GM18499 (cell line): ENCODE results near the gene CDH4.

Experiments
- ATAC-seq: cut with Tn5 transposase; IDR thresholded peaks from one replicate; pipeline ENCODE4 v1.9.1; 2021; ENCODE audit warnings: moderate number of reproducible peaks; ENCODE audit not compliant: insufficient read depth, unreplicated experiment

CDH4 gene

GRCh38 chr20:61882716-61883615, 630.9 kb downstream of the CDH4 start:
- no peak for ATAC-seq

- no peak for ATAC-seq
Observed at GRCh38 chr20:61883857-61884393, 631.9 kb downstream of the CDH4 start.

DNA sequence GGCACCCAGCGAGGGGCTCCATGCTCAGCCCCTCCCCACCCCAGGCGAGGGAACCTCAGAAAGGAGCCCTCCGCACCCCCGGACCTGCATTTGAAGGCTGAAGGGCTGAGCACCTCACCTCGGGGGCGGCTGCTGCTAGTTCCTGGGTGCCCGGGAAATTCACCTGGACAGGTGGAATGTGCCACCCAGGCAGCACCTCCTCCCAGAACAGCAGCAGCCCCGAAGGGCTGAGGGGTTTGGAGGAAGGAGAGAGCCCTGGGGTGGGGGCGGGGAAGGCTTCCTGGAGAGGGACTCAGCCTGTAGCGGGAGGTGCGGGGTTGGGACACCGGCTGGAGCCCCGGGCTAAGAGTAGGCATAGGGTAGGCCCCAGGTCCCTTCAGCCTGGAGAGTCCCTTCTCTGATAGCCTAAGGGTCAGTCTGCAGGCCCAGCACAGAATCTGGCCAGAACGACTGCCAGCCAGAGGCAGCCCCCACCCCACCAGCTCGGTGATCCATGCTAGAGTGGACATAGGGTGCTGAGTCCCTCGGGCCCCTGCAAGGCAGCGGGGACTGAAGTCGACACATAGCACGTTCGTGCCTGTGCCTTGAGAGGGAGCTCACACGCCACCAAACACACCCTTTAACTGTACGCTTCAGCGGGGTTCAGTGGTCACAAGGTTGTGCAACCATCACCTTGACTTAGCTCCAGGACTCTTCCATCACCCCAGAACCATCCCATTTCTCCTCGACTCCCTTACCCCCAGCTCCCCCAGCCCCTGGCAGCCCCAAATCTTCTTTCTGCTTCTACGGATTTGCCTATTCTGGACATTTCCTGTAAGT, 632.7 kb downstream of the CDH4 start:
- ATAC-seq: no peak

DNA sequence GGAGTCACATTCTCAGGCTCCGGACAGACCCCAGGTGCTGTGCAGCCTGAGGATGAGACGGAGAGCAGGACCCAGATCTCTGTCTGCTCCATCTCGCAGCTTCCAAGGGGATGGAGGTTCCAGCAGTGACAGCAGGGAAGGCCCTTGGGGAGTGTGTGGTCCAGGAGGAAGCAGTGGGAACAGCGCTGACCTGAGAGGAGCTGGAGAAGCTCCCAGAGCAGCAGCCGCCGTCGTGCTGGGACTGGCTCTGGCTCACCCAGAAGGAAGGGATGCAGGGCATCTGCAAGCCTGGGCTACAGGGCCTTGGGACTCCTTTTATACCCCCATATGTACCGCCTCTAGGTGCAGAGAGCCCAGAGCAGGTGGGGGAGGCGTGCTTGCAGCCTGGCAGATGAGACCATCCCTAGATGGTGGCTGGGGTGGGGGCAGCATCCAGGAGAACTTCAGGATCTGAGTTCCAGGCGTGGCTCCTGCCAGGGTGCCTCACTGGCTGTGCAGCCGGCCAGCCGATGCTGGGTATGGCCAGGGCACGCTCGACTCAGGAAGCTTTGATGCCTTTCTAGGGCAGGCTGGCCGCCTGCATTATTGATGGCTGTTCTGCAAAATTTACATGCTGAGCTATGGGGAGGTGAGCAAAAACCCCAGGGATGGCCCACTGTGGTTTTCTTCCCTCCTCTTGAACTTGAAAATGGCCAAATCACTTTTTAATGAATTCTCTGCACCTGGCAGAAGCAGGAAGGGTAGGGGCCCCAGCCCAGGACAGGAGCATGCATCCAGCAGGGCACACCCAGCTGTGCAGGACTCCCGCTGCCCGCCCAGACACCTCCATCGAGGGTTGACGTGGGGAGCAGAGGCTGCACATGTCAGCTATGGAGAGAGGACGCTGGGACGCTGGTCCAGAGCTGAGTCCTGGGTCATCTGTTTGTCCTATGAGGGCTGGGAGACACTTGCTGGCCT, 634.0 kb downstream of the CDH4 start:
- ATAC-seq: no peak

DNA sequence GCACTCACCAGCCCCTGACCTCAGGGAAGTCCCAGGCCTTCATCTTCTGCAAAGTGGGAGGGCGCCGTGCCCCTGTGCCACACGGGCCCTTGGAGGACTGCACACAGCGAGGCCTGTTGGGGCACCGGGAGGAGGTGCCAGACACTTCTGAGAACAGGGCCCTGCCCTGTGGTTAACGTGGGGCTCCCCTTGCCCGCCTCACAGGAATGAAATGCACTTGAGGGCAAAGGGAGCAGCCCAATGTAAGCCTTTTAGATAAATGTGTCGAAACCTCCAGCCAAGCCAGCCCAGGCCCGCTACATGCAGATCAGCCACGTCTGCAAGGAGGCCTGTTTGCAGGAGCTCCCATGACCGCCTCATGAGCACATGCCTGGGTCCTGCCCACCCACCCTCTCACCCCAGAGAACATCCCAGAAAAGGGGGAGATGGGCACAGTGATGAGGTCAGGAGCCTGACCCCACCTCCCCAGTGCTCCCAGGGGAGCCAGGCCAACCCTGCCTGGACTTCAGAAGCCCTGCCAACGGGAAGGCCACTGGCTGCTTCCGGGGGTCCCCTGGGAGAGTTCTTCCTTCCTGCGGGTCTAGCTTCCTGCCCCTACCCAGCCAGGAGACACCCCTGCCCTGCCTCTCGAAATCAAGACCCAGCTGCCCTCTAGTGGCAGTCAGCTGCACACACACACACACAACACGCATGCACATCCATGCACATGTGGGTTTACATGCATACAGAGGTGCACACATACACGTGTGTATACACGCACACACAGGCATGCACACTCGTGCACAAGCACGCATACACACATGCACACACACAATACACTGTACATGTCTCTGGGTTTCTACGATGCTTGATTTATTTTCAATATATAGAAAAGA, 634.9 kb downstream of the CDH4 start:
- ATAC-seq: no peak

GRCh38 chr20:61887596-61888093, 635.6 kb downstream of the CDH4 start:
- ATAC-seq: no peak

DNA sequence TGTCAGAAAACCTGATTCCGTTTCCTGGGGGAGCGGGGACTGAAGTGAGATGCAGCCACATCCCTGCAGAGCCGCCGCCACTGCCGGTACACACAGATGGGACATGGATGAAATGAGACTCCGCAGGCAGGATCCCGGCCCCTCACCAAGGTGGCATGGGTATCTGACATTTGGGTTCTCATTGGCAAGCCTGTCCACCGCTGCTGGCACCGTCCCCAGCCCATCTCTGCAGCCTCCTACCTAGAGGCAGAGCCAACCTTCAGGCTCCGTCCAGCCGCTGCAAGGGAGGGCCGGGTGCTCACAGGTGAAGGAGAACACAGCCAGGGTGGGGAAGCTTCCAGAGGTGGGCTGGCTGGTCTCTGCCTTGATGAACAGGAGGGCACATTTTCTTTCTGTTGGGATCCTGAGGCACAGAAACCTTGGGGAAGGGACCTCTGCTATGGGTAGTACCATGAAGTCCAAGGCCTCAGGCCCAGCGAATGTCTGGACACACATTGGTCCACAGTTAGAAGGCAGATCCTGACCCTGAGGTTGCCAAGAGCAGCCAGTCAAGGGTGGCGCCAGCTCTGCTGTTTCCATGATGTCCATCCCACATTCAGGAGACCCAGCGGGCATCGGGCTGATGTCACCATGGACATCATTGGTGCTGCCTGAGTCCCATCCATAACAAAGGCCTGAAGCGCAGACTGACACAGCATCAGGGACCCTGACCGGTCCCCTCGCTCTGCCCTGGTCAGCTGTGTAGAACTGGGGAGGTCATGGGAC, 636.2 kb downstream of the CDH4 start:
- ATAC-seq: no peak

DNA sequence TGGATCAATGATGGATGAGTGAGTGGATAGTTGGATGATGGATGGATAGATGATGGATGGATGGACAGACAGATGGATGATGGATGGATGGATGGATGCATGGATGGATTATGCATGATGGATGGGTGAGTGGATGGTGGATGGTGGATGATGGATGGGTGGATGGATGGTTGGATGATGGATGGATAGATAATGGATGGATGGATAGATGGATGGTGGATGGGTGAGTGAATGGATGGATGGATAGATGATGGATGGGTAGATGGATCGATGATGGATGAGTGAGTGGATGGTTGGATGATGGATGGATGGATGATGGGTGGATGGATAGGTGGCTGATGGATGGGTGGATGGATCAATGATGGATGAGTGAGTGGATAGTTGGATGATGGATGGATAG, 637.6 kb downstream of the CDH4 start:
- ATAC-seq: no peak

DNA sequence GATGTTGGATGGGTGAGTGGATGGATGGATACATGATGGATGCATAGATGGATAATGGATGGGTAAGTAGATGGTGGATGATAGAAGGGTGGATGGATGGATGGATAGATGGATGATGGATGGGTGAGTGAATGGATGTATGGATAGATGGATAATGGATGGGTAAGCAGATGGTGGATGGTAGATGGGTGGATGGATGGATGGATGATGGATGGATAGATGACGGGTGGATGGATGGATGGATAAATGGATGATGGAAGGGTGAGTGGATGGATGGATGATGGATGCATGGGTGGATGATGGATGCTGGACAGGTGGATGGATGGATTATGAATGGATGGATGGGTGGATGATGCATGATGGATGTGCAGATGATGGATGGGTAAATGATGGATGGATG, 638.1 kb downstream of the CDH4 start:
- ATAC-seq: no peak

DNA sequence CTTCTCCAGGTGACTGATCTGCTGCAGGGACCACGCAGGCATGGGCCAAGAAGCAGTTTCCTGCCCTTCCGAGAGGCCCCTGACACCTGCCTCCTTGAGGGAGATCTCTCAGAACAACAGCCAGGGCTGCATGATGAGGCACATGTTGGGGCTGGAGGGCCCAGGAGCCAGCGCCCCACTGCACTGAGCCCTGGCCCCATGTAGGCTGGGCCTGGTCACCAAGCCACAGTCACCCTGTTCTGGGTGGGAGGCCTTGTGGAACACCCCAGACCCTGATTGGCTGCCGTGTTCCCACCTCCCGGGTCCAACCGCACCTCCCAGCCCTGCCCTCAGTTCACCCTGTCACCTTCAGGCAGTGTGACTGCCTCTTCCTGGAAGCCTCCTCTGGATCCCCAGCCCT, 639.4 kb downstream of the CDH4 start:
- no peak for ATAC-seq

DNA sequence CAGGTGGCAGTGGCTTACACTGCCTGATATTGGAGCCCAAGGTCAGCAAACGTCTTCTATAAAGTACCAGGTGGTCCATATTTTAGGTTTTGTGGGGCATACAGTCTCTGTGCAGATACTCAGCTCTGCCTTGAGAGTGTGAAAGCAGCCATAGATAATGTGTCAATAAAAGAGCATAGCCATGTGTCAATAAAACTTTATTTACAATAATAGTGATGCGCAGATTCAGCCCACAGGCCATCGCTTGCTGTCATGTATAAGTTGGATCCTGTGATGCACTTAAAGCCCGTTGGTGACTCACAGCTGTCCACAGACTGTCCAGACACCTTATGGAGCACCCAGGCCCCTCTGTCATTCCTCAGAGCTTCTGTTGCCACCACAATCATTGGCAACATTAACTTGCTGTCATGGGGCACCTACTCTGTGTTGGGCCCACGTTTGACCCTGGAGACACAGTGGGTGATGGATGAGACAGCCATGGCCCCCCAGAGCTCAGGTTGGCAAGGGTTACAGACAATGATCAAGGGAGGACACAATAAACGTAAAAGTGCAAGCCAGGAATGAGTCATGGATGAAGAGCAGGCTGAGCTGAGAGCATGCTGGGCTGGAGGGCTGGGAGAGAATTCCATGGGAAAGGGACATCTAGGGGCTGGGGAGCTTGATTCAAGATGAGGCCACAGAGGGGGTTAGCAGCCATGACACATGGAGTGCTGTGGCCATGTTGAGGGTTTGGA, 640.0 kb downstream of the CDH4 start:
- ATAC-seq: no peak

DNA sequence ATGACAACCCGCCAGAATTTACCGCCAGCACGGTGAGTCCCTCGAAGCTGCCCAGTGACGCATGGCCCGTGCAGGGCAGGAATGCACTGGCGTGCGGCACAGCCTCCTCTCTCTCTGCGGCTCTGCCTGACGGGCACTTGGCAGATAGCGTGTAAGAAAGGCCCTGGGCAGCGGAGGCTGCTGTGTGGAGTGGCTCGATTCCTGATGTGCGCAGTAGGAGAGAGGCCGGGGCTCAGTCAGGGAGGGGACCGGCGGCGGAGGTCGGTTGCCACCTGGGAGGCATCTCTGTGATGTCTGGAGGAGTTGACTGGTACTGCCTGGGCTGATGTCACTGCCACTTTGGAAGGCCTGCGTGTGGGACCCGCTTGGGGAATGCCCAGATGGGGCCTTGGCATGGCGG, 643.0 kb downstream of the CDH4 start:
- no peak for ATAC-seq

DNA sequence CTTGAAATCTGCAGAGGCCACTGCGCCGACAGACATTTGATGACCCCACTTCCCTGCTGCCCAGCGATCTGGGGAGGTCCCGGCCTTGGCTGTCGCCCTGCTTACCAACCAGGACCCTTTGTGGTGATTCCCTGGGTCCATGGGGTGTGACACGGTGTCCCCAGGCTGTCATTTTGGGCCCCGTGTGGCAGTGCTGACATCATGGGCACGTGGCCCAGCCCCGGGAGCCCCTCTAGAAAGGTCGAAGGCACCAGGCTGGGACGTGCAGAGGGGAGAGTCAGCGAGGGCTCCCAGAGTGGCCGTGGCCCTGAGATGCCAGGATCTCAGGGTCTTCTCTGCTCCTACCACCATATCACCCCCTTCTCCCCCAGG, 643.6 kb downstream of the CDH4 start:
- no peak for ATAC-seq

DNA sequence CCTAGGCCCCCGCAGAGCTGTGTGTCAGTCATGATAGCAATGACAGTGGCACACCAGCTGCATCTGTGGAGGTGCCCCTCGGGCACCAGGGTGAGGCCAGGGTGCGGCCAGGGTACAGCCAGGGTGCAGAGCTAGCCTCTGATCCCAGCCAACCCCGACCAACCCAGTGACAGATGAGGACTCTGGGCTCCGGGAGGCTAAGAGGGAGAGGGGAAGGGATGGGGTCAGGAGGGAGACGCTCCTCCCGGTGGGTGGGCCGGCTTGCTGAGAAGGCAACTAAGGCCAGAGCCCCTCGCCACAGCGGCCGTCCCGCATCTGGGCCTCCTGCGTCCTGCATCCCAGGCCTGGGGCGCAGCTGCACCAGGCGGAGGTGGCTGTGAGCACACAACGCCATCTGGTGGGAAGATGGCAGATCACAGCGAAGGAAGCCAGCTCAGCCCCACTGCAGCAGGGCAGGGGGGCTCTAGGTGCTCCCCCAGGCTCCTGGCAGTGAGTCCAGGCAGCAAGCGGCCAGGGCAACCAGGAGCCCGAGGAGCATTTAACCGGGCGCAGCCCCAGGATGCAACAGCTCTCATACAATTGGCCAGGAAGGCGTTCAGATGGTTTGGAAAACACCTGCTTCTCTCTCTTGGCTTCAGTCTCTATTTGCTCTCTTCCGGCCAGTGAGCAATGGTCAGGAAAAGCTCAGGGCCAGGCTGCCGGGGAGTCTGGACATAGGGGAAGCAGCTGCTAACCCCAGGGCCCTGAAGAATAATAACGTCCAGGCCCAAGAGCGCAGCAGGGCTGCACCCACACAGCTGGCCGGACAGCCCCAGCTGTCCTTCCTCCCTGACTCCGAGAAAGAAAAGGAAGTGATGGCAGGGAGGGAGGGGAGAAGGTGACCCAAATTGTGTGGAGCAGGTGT, 644.2 kb downstream of the CDH4 start:
- no peak for ATAC-seq

DNA sequence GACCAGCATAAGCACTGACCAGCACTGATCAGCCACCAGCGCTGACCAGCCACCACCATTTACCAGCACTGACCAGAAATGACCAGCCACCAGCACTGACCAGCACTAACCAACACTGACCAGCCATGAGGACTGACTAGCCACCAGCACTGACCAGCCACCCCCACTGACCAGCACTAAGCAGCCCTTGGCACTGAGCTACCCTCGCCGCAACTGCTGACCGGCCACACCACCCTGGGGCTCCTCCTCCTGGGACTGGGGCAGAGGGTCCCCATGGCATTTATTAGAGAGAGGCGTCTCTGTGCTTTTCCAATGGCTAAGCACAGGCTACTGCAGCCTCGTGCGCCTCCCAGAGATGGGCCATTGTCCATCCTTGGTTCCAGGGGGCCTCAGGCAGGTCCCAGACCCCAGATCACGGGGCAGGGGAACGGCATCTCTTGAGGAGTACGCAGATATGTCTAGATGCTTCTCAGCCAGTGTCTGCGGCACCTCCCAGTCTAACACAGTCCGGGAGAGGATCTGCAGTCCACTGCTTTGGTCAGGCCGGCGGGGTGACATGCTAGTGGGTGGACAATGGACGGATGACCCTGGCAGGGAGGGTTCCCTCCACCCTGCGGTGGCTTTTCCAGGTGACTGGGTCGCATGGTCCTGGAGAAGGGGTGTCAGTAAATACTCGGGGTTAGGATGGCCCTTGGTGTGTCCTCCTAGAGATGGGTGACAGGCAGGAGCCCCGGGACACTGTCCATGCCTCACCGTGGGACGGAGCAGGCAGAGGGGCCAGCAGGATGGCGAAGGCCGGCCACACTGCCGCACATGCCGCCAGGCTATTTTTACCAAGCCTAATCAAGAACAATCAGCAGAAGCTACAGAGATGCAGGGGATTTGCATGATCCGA, 645.6 kb downstream of the CDH4 start:
- ATAC-seq: no peak

- ATAC-seq: no peak
Observed at GRCh38 chr20:61898405-61898804, 646.3 kb downstream of the CDH4 start.
